GM08714 (cell line): ENCODE results near the gene TMEM242.

Experiments used
- H3K4me3 ChIP-seq: fragments of 200-500 bp; sonication (Bioruptor generic); 2 replicates; pipeline ENCODE4 v1.5.1; 2014; ENCODE audit warnings: mild to moderate bottlenecking, low read length, inconsistent platforms
- ZNF274 ChIP-seq: IDR thresholded peaks from 2 replicates; pipeline ENCODE4 v1.6.1; 2012; ENCODE audit warnings: mild to moderate bottlenecking, low read depth, low read length

TMEM242 gene

DNA sequence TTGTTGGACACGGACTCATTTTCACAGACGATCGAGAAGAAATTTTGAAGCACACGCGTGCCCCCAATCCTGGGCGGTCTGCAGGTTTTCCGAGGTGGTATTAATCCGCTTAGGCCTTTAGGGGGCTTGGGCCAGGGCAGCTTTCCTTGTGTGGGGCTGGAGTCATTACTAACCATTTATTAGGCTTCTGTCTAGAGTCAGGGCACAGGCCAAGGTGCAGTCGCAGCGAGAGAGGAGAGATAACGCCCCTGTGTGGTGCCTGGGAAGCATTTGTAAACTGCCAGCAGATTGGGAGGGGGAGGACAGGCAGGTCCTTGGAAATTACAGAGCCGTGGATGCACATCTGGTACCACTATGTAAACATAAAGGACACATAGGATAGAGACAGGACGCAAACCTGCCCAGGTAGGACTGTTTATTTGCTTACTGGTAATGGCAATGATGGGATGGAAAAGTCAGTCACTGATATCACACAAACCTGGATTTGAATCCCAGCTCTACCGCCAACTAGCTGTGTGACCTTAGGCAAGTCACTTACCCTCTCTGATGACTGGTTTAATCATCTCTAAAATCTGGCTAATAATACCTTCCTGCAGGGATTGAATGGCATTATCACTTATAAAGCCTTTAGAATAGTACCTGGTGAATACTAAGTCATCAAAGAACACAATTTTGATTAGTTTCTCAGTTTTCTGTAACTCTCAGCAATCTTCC is 76.4 kb downstream of the TMEM242 start:
- no peak for TF ChIP-seq ZNF274
- no peak overlapping the region for H3K4me3 ChIP-seq

DNA sequence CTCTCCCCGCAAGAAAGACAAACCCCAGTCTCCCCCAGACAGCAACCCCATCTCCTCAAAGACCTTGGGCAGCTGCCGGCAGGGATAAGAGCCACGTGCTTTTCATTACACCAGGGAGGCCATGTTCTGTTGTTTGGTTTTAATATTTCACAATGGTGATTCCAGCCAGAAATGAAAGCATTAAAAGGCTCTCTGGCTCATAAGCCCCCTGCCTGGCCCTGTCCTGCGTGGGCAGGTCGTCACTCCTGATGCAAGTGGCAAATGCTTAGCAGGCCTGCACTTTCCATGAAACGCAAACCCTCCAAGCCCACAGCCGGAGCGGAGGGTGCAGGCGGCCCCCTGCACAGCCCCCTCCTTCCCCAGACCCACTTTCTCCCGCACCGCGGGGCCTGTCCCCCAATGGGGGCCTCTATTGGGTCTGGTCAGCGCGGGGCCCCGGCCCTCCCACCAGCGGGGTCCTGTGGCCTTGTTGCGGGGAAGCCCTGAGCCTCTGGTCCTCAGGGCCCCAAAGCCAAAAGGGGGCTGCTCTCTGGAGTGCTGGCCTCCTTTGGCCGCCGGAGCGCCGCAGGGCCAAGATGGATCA is 77.2 kb downstream of the TMEM242 start:
- TF ChIP-seq ZNF274: no peak
- no peak overlapping the region for H3K4me3 ChIP-seq

DNA sequence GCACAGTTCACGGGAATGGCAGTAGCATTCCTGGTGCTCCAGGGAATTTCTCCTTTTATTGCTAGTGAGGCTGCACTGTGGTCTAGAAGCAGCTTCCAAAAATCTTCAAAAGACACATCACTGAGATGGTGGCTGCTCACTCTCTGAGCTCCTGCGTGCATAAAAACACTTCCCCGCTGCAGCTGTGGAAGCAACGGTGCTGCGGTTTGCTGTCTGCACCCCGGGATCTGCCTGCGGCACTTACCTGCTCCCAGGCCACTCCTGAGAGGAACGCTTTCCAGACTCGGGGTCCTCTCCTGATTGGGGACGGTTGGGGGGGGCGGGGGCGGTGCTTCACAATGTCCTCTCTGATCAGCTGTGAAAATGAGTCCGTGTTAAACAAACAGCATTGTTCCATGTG is 77.9 kb downstream of the TMEM242 start:
- H3K4me3 ChIP-seq: no peak overlapping the region
- no peak for TF ChIP-seq ZNF274

DNA sequence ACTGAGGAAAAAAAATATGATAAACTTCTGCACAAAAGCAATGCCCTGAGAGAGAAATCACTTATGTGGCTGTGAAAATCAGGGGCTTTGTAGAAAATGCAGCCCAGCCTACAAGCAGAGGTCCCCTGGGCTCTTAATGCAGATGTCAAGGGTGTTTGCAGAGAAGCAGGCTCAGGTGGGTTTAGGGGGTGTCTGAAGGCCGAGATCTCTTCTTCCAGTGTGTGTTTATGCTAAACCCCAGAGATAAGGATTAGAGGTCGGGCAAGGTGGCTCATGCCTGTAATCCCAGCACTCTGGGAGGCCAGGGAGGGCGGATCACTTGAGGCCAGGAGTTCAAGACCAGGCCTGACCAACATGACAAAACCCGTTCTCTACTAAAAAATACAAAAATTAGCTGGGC is 78.5 kb downstream of the TMEM242 start:
- no peak overlapping the region for H3K4me3 ChIP-seq
- TF ChIP-seq ZNF274: no peak

DNA sequence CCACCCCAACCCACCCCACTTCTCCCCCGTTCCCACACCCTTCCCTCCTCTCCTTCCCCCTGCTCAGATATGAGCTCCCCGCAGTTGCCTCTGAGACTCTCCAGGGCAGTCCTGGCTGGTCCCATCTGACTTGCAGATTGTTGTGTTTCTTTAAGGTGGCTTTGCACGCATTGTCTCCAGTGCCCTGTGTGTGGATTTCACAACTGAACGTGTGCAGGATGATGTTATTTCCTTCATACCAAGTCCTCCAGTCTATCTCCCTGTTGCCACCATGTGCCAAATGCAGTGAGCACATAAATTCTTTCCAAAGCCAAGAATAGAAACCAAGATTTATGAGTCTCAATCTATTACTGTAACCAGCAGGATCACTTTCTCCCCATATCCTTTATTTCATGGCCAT is 79.1 kb downstream of the TMEM242 start:
- no peak overlapping the region for H3K4me3 ChIP-seq
- TF ChIP-seq ZNF274: no peak

DNA sequence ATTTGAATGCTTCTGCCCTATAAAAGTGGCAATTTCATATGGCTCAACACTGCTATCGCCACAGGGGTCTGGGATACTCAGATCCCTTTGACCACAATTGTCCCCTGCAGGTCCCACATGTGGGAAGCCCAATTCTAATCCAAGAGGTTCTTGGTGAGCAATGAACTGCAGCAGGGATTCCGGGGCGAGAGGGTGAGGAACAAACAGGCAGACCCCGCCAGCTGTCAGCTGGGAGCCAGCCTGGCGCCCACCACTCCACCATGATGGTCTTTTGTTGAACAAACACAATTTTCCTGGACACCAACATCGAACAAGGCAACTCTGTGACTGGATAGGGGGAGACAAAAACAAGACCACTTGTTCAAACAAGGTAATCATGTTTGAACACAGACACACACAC is 80.5 kb downstream of the TMEM242 start:
- no peak overlapping the region for H3K4me3 ChIP-seq
- no peak for TF ChIP-seq ZNF274

DNA sequence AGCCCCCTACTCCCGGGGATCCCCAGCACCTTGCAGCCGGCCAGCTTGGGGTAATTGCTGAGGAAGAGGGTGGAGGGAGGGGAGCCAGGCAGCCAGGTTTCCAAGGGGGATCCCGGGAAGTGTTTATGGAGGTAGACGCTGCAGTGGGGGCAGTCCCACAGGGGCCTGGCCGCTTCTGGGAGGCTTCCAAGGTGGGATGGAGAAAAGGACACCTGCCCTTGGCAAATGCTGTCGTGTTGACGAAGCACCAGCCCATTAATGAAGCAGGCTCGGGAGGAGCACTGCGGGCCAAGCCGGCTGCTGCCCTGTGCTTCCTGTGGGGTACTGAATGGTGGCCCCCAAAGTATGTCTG is 82.4 kb downstream of the TMEM242 start:
- H3K4me3 ChIP-seq: no peak overlapping the region; the same call in 1 of the 2 replicates
- TF ChIP-seq ZNF274: no peak

DNA sequence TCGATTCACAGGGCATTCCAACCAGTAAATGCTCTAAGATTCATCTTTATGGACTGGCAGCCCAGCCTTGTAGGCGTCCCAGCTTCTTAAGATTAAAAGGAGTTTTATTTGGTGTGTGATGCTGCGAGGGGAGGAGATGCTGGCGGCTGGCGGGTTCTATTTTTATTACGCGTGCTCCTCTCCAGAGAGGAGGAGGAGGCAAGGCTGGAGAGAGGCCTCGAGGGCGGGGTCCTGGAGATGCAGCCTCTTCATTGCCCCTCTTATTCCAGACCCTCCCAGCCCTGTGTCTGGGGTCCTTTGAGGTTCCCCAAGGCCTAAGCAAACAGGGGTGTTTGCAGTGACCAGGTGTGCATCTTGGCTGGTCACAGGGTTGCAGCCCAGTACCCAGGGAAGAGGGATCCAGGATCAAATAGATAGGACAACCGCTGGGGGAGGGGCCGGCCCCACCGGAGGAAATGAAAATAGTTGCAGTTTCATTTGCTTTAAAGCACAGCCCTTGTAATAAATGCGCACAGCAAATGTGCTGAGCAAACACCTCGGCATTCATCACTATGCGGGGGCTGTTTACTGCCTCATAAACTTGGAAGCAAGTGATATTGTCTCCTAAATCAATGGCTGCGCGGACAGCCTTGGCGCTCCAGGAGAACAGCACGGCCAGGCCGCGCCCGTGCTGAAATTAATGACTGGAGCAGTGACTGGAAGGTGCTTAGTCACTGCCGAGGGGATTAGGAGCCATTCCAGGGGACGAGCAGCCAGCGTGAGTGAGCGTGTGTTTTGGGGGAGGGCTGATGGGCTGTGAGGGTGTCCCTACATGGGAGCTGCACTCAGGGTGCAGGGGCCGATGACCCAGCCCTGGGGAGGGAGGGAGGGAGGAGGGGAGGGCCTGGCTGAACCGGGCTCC is 83.0 kb downstream of the TMEM242 start:
- TF ChIP-seq ZNF274: no peak
- no peak overlapping the region; the same call in 1 of the 2 replicates for H3K4me3 ChIP-seq

DNA sequence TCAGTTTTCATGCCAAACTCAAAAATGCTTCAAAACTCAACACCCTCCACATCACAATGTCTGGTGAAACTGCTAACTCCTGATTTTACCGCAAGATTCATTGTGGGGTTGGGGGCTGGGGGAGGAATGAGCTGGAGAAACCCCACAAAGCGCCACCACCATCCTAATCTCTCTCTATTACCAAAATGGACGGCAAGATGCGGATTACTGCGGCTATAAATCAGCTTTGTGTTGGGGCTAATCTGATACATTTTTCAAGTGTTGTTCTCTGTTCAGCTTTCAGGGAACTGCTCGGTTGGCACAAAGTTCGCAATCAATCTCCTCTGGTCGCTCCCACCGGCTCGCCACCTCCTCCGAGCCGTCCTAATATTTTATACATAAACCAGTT is 83.7 kb downstream of the TMEM242 start:
- TF ChIP-seq ZNF274: no peak
- H3K4me3 ChIP-seq: no peak overlapping the region
